WTC11 (cell line): Measurements from ENCODE around the gene TNFAIP8L3.

ENCODE experiments used
- ATF2 ChIP-seq: sonication (generic); formaldehyde crosslinking; IDR thresholded peaks from 2 replicates; pipeline ENCODE4 v1.8.1; 2022; ENCODE audit warnings: low read depth, missing genetic modification reagents, borderline replicate concordance
- ATF6 ChIP-seq: sonication (generic); formaldehyde crosslinking; IDR thresholded peaks from 2 replicates; pipeline ENCODE4 v1.8.1; 2023; ENCODE audit warnings: mild to moderate bottlenecking, missing genetic modification reagents
- CREM ChIP-seq: sonication (generic); formaldehyde crosslinking; IDR thresholded peaks from 2 replicates; pipeline ENCODE4 v1.8.1; 2022; ENCODE audit warnings: mild to moderate bottlenecking, missing genetic modification reagents, moderate library complexity
- CTCF ChIP-seq: fragments of 200-600 bp; IDR thresholded peaks from 2 replicates; pipeline ENCODE4 v1.8.0; 2022; ENCODE audit warnings: antibody characterized with exemption
- ESRRA ChIP-seq: sonication (generic); formaldehyde crosslinking; IDR thresholded peaks from 2 replicates; pipeline ENCODE4 v1.8.1; 2022; ENCODE audit warnings: mild to moderate bottlenecking, missing genetic modification reagents, borderline replicate concordance
- FOXJ3 ChIP-seq: sonication (generic); formaldehyde crosslinking; IDR thresholded peaks from 2 replicates; pipeline ENCODE4 v1.9.0; 2021; ENCODE audit warnings: missing genetic modification reagents, mild to moderate bottlenecking, borderline replicate concordance
- FOXK1 ChIP-seq: sonication (generic); formaldehyde crosslinking; IDR thresholded peaks from 2 replicates; pipeline ENCODE4 v1.8.0; 2022; ENCODE audit warnings: mild to moderate bottlenecking, moderate library complexity, missing genetic modification reagents
- FOXP1 ChIP-seq: sonication (generic); formaldehyde crosslinking; IDR thresholded peaks from 2 replicates; pipeline ENCODE4 v1.8.0; 2022; ENCODE audit warnings: missing genetic modification reagents, mild to moderate bottlenecking, moderate library complexity, borderline replicate concordance
- MLX ChIP-seq: sonication (generic); formaldehyde crosslinking; IDR thresholded peaks from 2 replicates; pipeline ENCODE4 v1.8.1; 2023; ENCODE audit warnings: mild to moderate bottlenecking, missing genetic modification reagents, moderate library complexity
- NR1H2 ChIP-seq: sonication (generic); formaldehyde crosslinking; IDR thresholded peaks from 2 replicates; pipeline ENCODE4 v1.9.0; 2021; ENCODE audit warnings: mild to moderate bottlenecking, moderate library complexity, missing genetic modification reagents
- SOX15 ChIP-seq: fragments of 250-450 bp; sonication (Bioruptor Pico); IDR thresholded peaks from 2 replicates; pipeline ENCODE4 v1.9.0; 2021; ENCODE audit warnings: mild to moderate bottlenecking
- ZNF232 ChIP-seq: sonication (generic); formaldehyde crosslinking; IDR thresholded peaks from 2 replicates; pipeline ENCODE4 v1.8.0; 2022; ENCODE audit warnings: mild to moderate bottlenecking, missing genetic modification reagents
- ZNF416 ChIP-seq: fragments of 250-450 bp; sonication (Bioruptor Pico); IDR thresholded peaks from 2 replicates; pipeline ENCODE4 v1.9.0; 2021; ENCODE audit warnings: mild to moderate bottlenecking, inconsistent platforms

- no peak for TF ChIP-seq CTCF
- TF ChIP-seq SOX15 (CRISPR knock-in tag), result no peak
- no peak for TF ChIP-seq ATF6 (CRISPR knock-in tag)
- no peak for TF ChIP-seq ZNF416 (CRISPR knock-in tag)
- TF ChIP-seq CREM (CRISPR knock-in tag), result no peak
- no peak for TF ChIP-seq MLX
- TF ChIP-seq NR1H2 (CRISPR knock-in tag), result no peak
- no peak for TF ChIP-seq ZNF232 (CRISPR knock-in tag)
- TF ChIP-seq FOXP1 (CRISPR knock-in tag), result no peak
- TF ChIP-seq ATF2 (CRISPR knock-in tag), result no peak
- TF ChIP-seq FOXJ3 (CRISPR knock-in tag), result no peak
- TF ChIP-seq FOXK1 (CRISPR knock-in tag), result no peak
- TF ChIP-seq ESRRA (CRISPR knock-in tag), result no peak
Measured at GRCh38 chr15:51074926-51075325, 19.8 kb downstream of the TNFAIP8L3 start.
